ENCODE results near the gene LBHD2.
"Not testable (repeated sequence)": the region's sequence is repeated elsewhere in the genome, so short reads cannot be mapped to it uniquely, and the experiment has no call there.

Gene LBHD2

DNA sequence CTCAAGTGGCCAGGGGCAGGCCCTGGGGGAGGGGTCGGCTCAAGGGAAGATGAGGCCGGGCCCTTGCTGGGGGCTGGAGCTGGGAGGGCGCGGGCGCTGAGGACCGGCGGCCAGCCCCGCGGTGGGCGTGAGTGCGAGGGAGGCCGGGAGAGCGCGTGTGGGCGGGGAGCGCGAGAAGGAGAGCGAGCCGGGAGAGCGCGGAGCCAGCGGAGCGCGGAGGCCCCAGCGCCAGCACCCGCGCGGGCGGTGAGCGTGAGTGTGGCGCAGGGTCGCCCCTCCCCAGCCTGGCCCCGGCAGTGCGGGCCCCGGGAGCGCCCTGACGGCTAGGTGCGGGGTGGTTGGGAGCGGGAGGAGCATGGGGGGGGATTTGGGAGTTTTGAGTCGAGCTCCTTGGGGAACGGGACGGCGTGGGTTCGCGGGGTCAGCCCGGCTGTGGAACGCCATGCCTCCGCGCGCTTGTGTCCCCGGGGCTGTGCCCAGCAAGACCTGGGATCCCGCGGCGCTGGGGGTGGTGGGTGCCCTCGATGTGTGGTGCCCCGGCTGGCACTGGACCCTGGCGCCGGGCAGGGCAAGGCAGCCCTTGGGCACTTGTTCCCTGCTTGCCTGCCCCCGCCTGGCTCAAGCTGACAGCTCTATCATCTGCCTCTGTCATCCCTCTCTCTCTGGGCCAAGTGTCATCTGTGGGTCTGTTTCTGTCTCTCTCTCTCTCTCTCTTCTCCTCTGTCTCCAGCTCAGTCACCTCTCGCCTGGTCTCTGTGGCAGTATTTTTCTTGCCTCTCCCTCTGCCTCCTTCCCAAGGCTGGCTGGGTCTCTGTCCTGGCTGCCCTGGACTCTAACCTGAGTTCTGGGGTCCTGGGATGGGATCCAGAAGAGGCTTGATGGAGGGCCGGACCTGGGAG lies at the start of gene LBHD2:
Gene LBHD2 (plus strand): TSS at position 190 of the 899 bp plus-strand sequence. CDS start 1,803 bp downstream, outside the sequence.
- DNase-seq (ENCODE audit: low read depth) = no peak

GRCh38 chr14:103041464-103041863 lies 42.5 kb upstream of the LBHD2 start:
- no peak for DNase-seq (ENCODE audit: low read depth)

GRCh38 chr14:103043257-103044015 lies 40.6 kb upstream of the LBHD2 start:
- DNase-seq (ENCODE audit: low read depth) = no peak

DNA sequence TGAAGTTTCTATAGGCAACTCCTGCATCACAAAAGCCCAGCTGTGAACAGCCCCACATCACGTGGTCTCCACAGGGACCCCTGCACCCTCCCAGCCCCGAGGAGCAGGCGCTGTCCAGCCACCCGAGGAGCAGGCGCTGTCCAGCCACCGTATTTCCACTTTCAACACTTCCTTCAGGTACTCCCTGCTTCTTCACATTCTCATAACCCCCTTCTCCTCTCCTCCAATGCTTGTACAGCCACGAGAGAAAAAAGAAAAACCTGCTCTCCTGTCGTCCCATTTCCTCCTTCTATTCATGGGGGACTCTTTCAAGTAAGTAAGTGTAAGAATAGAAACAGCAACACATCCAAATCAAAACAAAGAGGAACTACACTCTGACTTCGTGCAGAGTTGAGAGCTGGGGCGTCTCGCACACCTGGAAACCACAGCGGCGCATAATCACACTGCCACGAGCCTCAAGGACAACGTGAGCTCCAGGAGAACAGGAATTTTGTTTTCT lies 38.6 kb upstream of the LBHD2 start:
- no peak for DNase-seq (ENCODE audit: low read depth)

DNA sequence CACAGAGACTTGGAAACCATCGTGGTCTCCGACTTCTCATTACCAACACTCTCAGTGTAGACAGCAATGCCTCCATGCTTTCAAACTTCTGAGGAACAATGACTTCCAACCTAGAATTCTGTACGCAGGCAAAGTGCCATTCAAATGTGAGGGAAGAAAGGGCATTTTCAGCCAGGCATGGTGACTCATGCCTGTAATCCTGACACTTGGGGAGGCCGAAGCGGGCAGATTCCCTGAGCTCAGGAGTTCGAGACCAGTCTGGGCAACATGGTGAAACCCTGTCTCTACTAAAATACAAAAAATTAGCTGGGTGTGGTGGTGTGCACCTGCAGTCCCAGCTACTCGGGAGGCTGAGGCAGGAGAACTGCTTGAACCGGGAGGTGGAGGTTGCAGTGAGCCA lies 36.6 kb upstream of the LBHD2 start:
- DNase-seq (ENCODE audit: low read depth) = not testable (repeated sequence)

DNA sequence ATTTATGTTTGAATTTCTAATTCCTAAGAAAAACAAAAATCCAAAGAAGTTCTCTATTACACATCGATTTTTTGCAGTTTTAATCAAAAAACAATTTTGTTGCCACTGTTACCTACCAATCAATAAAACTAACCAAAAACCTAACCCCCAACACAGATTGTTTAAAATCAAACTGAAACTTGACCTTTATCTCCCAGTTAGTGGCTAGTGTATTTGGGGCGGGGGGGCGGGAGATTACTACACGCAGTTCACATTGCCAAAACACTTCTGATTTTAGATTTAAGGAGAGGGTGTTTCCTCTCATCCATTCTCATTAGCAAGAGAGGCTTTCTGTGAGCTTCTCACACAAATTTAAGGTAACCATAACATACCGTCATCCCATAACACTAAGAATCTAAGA lies 33.1 kb upstream of the LBHD2 start:
- DNase-seq (ENCODE audit: low read depth) = no peak

GRCh38 chr14:103052407-103052806 lies 31.6 kb upstream of the LBHD2 start:
- no peak for DNase-seq (ENCODE audit: low read depth)

DNA sequence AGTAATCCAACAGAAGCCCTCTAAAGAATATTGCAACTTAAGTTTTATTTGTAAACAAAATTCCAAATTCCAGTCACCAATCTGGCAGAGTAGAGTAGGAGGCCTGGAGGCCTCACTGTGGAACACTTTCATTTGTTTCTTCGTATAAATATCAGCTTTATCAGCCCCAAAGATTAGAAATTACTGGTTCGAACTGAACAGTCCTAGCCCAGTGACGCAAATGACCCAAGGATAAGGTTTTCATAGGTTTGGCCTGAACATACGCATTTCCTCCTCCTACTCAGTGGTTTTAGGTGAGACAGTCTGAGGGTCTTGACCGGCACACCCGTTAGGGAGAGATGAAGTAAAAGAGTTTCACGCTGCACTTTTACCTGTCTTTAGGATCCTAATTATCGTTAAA lies 28.3 kb upstream of the LBHD2 start:
- no peak for DNase-seq (ENCODE audit: low read depth)

DNA sequence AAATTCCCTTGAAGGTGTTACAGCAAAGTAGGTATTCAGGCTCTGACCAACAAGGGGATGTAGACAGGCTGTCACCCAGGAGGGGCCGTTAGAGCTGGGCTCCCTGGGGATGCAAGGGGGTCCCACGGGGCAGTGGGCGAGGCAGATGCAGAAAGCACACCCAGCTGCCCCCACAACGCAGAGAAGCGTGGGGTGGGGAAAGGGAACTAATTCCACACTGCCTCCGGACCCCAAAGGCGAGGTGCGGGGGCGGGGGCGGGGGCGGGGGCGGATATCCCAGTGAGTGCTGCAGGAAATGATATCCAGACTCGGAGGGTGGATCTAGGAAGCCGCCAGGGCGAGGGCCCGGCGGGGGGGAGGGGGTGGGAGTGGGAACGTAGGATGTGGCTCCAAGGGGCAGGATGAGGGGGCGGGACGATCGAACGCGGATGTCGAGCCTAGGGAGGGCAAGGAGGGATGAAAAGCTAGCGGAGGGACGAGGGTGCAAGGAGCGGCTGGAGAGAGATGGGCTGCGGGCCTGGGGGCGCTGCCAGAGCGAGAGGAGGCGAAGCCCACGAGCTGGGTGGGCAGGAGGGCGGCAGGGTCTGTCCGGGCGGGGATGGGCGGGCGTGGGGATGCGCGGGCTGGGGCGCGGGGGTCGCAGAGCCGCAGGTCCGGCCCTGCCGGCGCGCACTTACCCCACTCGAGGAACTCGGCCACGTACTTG lies 27.5 kb upstream of the LBHD2 start:
- DNase-seq (ENCODE audit: low read depth) = no peak

DNA sequence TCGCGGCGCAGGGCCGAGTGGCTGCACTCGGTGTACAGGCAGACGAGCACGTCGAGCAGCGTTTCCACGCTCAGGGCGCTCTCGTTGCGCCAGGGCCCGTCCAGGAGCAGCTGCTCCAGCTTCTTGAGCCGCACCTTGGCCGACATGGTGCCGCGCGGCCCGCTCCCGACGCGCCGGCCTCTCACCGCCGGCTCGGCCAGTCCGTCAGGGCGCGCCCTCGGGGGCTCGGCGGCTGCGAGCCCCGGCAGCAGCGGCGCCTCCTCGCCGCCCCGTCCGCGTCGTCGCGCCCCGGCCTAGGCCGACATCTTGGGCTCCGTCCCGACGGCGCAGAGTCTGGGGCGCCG lies 27.0 kb upstream of the LBHD2 start:
- DNase-seq (ENCODE audit: low read depth) = no peak

DNA sequence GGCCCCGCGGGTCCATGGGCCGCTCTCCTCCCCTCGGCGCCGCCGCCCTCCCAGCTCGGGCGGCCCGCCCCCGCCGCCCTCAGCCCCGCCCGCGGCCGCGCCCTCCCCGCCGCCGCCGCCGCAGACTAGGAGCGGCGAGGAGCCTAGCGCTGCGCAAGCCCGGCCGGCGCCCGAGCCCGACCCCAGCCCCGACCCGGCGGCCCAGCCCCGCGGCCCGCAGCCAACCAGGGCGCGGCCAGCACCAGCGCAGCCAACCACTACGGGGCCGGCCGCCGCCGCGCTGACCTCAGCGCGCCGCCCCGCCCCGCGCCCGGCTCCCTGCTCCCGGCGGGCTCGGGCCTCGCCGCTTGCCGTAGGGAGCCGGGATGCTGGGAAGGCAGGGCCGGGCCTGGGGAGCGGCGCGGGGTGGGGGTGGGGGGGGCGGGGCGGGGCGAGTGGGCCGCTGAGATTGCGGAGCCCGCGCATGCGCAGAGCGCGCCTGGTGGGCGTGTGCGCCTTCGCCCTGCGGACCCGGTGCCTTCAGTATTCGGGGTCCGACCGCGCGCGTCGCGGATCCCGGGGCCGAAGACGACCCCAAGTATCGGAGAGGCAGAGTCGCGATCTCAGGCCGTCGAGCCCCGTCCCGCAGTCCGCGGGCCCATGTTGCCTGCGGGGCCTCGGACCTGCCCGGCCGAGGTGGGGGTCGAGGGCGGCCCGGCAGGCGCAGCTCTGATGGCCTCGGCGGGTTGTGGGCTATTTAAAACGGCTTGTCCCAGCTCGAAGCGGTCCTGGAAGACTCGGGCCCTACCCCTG lies 26.4 kb upstream of the LBHD2 start, which contains the start of gene CDC42BPB:
Gene CDC42BPB (minus strand): TSS at position 178 of the 792 bp plus-strand sequence. CDS start 376 bp downstream, outside the sequence.
- peak; percentile 18 for DNase-seq (ENCODE audit: low read depth)

DNA sequence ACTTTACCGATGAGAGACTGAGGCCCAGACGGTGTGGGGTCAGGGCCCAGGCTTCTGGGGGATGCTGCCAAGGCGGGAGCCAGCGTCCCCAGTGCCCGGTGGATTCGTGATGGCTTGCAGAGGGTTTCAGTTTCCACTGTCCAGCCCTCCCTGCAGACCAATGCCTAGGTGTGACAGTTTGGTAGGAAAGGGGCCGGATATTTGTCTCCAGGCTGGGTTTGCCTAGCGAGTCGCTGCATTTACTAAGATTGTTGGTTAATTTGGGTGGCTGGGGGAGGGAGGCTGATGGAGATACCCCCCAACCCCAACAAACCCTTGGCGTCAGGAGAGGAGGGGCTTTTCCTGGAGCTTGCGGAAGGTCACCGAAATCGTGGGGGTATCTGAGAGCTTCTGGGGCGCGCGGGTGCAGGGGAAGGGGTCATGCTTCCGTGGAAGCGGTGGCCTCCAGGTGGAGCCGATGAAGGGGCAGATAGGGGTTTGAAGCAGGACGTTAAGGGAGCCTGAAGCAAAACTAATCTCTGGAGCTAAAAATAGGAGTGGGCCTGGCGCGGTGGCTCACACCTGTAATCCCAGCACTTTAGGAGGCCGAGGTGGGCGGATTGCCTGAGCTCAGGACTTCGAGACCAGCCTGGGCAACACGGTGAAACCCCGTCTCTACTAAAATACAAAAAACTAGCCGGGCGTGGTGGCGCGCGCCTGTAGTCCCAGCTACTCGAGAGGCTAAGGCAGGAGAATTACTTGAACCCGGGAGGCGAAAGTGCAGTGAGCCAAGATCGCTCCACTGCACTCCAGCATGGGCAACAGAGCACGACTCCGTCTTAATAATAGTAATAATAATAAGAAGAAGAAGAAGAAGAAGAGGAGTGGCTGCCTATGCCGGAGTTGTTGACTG lies 25.6 kb upstream of the LBHD2 start:
- no peak for DNase-seq (ENCODE audit: low read depth)

GRCh38 chr14:103059556-103059955 lies 24.5 kb upstream of the LBHD2 start:
- DNase-seq (ENCODE audit: low read depth) = no peak

GRCh38 chr14:103061482-103061976 lies 22.5 kb upstream of the LBHD2 start:
- DNase-seq (ENCODE audit: low read depth) = no peak

DNA sequence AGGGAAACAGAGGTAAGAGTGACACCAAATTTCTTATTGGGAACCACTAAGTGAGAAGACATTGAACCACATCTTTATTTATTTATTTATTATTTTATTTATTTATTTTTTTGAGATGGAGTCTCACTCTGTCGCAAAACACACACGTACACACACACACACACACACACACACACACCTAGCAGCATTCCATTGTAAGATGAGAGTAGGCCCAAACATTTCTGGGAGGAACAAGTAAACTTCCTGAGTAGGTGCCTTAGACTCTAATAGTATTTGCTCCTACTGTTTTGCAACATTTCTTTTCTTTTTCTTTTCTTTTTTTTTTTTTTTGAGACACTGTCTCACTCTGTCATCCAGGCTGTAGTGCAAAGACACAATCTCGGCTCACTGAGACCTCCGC lies 19.6 kb upstream of the LBHD2 start:
- no peak for DNase-seq (ENCODE audit: low read depth)

GRCh38 chr14:103064978-103065377 lies 19.0 kb upstream of the LBHD2 start:
- DNase-seq (ENCODE audit: low read depth) = no peak

- DNase-seq (ENCODE audit: low read depth) = no peak
These were observed 18.1 kb upstream of the LBHD2 start for GRCh38 chr14:103065861-103066260.

GRCh38 chr14:103066399-103066798 lies 17.6 kb upstream of the LBHD2 start:
- DNase-seq (ENCODE audit: low read depth) = no peak

GRCh38 chr14:103067231-103067954 lies 16.6 kb upstream of the LBHD2 start:
- no peak for DNase-seq (ENCODE audit: low read depth)

All from stimulated activated CD8-positive, alpha-beta memory T cell treated with anti-CD3 and anti-CD28 coated beads, Interleukin-12 subunit alpha, Interleukin-12 subunit beta, amount 100 ng/mL, for 4 hours (primary cell).